Panc1 (cell line): Measurements from ENCODE around the gene ZNF670.

Experiments
- POLR2AphosphoS5 ChIP-seq: IDR thresholded peaks from 2 replicates; pipeline ENCODE4 v1.6.1; 2012; ENCODE audit warnings: mild to moderate bottlenecking, low read depth, low read length, moderate library complexity
- TCF7L2 ChIP-seq: IDR thresholded peaks from 2 replicates; pipeline ENCODE4 v1.6.1; 2011; ENCODE audit warnings: mild to moderate bottlenecking, low read depth, low read length, inconsistent platforms
- TF ChIP-seq, protein P1 (sequence below): fragments of 450-650 bp; IDR thresholded peaks from 2 replicates; pipeline ENCODE4 v1.5.1; 2017; ENCODE audit warnings: mild to moderate bottlenecking

DNA sequence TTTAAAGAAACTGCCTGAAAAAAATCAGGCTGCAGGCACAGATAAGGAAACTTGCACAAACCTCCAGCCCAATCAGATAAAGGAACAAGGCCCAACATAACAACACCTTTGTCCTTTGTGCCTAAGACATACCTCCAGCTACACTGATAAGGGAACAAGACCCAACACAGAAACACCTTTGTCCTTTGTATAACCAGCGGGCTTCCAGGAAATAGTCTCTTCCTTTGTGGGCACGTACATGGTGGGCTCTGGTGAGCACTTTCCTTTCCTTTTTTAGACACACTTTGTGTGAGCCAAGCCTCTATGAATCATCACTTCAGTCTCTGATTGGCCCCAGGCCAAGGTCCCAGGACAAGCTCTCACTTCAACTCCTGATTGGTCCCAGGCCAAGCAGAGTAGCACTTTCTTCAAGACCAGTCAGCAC lies 23.6 kb downstream of the ZNF670 start:
- TF ChIP-seq POLR2AphosphoS5: no peak
- TF ChIP-seq, protein P1, sequence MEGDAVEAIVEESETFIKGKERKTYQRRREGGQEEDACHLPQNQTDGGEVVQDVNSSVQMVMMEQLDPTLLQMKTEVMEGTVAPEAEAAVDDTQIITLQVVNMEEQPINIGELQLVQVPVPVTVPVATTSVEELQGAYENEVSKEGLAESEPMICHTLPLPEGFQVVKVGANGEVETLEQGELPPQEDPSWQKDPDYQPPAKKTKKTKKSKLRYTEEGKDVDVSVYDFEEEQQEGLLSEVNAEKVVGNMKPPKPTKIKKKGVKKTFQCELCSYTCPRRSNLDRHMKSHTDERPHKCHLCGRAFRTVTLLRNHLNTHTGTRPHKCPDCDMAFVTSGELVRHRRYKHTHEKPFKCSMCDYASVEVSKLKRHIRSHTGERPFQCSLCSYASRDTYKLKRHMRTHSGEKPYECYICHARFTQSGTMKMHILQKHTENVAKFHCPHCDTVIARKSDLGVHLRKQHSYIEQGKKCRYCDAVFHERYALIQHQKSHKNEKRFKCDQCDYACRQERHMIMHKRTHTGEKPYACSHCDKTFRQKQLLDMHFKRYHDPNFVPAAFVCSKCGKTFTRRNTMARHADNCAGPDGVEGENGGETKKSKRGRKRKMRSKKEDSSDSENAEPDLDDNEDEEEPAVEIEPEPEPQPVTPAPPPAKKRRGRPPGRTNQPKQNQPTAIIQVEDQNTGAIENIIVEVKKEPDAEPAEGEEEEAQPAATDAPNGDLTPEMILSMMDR: no peak
- no peak for TF ChIP-seq TCF7L2
